Activated CD8-positive, alpha-beta memory T cell treated with anti-CD3 and anti-CD28 coated beads for 48 hours (primary cell): Measurements from ENCODE around the gene SKI.

Experiments used
- DNase-seq, 3 experiments: peaks; one replicate each; pipeline ENCODE4 v3.0.0-alpha.2; 2020; ENCODE audit warnings: low read depth in 2 of 3, low spot score in 2 of 3

Gene SKI

GRCh38 chr1:2304921-2305681 lies 77.0 kb downstream of the SKI start:
- no peak for DNase-seq

- DNase-seq, result no peak
Measured at GRCh38 chr1:2306151-2306978, 78.2 kb downstream of the SKI start.

DNA sequence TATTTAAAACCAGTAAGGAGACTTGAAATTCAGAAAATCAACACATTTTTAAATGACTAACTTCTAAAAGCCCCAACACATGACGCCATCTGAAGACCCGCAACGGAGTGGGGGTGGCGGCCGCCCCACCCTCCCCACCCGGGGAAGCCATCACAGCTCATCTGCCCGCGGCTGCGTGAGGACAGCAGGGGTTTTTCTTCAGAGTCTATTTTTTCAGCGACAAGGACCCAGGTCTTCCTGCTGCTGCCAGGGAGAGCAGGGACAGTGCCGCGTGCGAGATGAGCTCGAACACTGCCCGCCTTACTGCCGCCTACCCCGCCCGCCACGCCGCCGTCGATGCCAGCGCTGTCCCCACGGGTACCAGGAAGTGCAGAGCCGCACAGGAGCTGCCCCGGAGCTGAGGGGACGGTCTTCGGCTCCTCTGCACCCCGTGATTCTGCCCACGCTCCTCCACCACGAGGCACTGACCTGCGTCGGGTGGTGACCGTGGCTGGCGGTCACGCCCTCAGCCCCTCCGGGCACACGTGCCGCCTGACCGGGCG lies 79.0 kb downstream of the SKI start:
- DNase-seq, result no peak

DNA sequence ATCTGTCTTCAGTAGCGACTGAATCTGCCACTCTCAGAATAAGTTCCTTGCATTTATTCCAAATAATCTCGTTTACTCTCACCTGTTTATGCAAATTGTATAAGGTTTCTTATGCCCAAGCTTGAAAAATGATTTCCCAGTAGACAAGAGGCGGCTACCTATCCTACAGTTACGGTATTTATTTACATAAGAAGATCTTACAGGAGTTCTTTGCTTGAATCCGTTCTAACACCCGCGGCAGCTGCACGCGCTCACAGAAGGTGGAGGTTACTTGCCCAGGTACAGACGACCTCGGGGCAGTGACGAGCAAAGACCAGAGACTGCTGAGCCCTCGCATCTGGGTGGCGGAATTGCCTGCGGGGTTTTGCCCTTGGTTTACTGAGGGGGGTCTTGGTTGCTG lies 79.9 kb downstream of the SKI start:
- no peak for DNase-seq

GRCh38 chr1:2308844-2309243 lies 80.7 kb downstream of the SKI start:
- no peak for DNase-seq

DNA sequence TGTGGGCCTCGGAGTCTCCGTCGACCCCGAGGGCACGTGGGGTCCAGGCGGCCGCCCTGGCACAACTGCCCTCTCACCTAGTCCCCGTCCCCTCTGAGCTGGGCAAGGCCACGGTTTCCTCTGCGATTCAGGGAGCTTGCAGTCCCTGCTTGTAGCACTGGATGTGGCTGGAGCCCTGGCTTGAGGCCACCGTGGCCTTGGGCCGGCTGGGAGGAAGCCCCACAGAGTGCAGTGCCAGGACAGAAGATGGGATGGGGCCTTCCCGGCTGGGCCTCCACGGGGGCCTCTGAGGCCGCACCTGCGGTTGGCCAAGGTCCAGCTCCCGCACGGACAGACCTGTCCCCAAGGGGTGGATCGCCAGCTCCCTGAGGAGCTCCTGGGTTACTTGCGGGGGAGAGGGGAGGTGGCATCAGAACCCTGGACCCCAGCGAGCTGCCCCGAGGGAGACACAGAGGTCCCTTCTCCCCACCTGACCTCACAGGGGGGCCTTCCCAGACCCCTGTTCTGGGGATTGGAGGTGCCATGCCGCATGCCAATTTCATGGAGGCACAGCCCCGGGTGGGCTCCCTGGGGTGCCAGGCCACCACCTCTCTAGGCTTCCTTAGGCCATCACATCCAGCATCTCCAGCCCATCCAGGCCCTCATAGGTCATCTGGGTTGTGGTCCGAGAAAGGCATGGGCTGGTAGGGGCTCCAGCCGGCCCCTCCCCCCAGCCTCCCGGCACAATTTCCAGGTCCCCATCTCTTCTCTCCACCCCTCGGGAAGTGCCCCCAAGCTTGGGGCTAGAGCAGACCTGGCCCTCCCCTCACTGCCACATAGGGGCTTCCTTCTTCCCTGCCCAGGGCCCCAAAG lies 82.4 kb downstream of the SKI start:
- no peak for DNase-seq

- peak in 1 of 3 experiments; percentile 35 for DNase-seq
Measured at GRCh38 chr1:2311184-2312032, 83.3 kb downstream of the SKI start.

- DNase-seq, result no peak
Measured at GRCh38 chr1:2312160-2312514, 84.0 kb downstream of the SKI start.

GRCh38 chr1:2312515-2313301 lies 84.6 kb downstream of the SKI start:
- DNase-seq, result no peak

- DNase-seq, result no peak
Measured at GRCh38 chr1:2313651-2314261, 85.6 kb downstream of the SKI start.

GRCh38 chr1:2314273-2314802 lies 86.2 kb downstream of the SKI start:
- no peak for DNase-seq

- DNase-seq, result peak in 2 of 3 experiments; percentile 29 to 52
Measured at GRCh38 chr1:2314803-2315673, 86.9 kb downstream of the SKI start.

GRCh38 chr1:2315674-2316450 lies 87.7 kb downstream of the SKI start:
- no peak for DNase-seq

DNA sequence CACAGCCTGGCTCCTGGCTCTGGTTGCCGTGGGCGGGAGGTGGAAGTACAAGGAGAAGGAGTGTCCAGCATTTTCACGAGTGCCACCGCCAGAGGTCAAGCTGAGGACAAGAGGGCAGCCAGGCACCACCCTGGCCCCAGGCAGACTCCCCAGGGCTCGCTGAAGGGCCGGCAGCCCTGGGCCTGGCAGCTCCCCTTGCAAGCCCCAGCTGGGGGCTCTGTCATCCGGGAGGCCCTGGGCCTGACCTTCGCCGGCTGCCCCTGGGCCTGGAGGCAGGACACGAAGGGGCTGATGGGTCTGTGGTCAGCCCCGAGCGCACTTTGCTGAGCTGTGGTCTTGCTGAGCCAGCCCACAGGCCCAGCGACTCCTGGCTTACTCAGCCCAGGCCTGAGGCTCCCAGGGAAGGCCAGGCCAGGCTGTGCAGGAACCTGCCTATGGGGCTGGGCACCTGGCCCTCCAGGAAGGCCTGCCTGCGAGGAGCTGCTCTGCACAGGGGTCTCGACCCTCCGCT lies 88.4 kb downstream of the SKI start:
- no peak for DNase-seq

- no peak for DNase-seq
Measured at GRCh38 chr1:2317230-2318065, 89.3 kb downstream of the SKI start.
